Keratinocyte (primary cell): ENCODE measurements around the gene FOXP4. TPM values are rescaled to one million over a fixed set of nuclear protein-coding genes. Genes with fewer than 3 reads are reported as not detected.
A peak's percentile ranks its signal among the peaks of the same experiment; 100 is the strongest.

Source experiments
- DNase-seq: peaks from one replicate; pipeline ENCODE4 v3.0.0-alpha.2; 2011; ENCODE audit warnings: low read depth, missing footprints, low spot score
- FAIRE-seq: peaks from 2 replicates; lab custom pipeline; 2011; peaks lifted over from hg19 to GRCh38; lab: Jason Lieb, UNC
- H2AFZ ChIP-seq: 2 replicates; pipeline ENCODE4 v1.6.0; 2012; ENCODE audit warnings: low read length, control low read depth, inconsistent platforms; ENCODE audit not compliant: control insufficient read depth
- H3K27ac ChIP-seq: 2 replicates; pipeline ENCODE4 v1.5.1; 2011; ENCODE audit warnings: low read length; ENCODE audit not compliant: control insufficient read depth, insufficient read depth
- H3K27me3 ChIP-seq: 3 replicates; pipeline ENCODE4 v1.6.0; 2011; ENCODE audit warnings: low read length; ENCODE audit not compliant: control insufficient read depth, insufficient read depth; ENCODE audit errors: extremely low read depth
- H3K36me3 ChIP-seq, 2 experiments: 2 replicates in 1 of 2; 3 replicates in 1 of 2; pipeline ENCODE4 v1.5.1; 2011; ENCODE audit warnings: low read length in 2 of 2, mild to moderate bottlenecking in 1 of 2; ENCODE audit not compliant: control insufficient read depth in 2 of 2, insufficient read depth in 2 of 2; ENCODE audit errors: extremely low read depth in 1 of 2
- H3K4me1 ChIP-seq: 3 replicates; pipeline ENCODE4 v1.5.1; 2011; ENCODE audit warnings: low read length; ENCODE audit not compliant: control insufficient read depth, insufficient read depth; ENCODE audit errors: extremely low read depth
- H3K4me2 ChIP-seq: 3 replicates; pipeline ENCODE4 v1.6.0; 2011; ENCODE audit warnings: low read depth, low read length; ENCODE audit not compliant: control insufficient read depth, insufficient read depth; ENCODE audit errors: extremely low read depth
- H3K4me3 ChIP-seq, 3 experiments: fragments of 200-600 bp in 1 of 3; sonication (generic) in 1 of 3; 2 replicates in 2 of 3; 3 replicates in 1 of 3; pipeline ENCODE4 v1.5.1; 2011 to 2016; ENCODE audit warnings: low read length in 3 of 3, mild to moderate bottlenecking in 3 of 3, control low read depth in 2 of 3, inconsistent platforms in 1 of 3, low read depth in 1 of 3, mixed read lengths in 1 of 3, mixed run types in 1 of 3, moderate library complexity in 1 of 3; ENCODE audit not compliant: control insufficient read depth in 2 of 3, insufficient read depth in 2 of 3; ENCODE audit errors: extremely low read depth in 1 of 3
- H3K79me2 ChIP-seq: 2 replicates; pipeline ENCODE4 v1.6.0; 2012; ENCODE audit warnings: low read length; ENCODE audit not compliant: control insufficient read depth, insufficient read depth
- H3K9ac ChIP-seq: 3 replicates; pipeline ENCODE4 v1.6.0; 2011; ENCODE audit warnings: low read length; ENCODE audit not compliant: control insufficient read depth, insufficient read depth; ENCODE audit errors: extremely low read depth
- H3K9me1 ChIP-seq: 3 replicates; pipeline ENCODE4 v1.6.0; 2011; ENCODE audit warnings: low read length; ENCODE audit not compliant: control insufficient read depth, insufficient read depth; ENCODE audit errors: extremely low read depth
- H3K9me3 ChIP-seq: 2 replicates; pipeline ENCODE4 v1.5.1; 2012; ENCODE audit warnings: low read depth, low read length; ENCODE audit not compliant: control insufficient read depth
- H4K20me1 ChIP-seq: 3 replicates; pipeline ENCODE4 v1.6.0; 2011; ENCODE audit warnings: low read length; ENCODE audit not compliant: control insufficient read depth, insufficient read depth; ENCODE audit errors: extremely low read depth
- EZH2 ChIP-seq: IDR thresholded peaks from one replicate; pipeline ENCODE4 v1.6.1; 2012; ENCODE audit warnings: inconsistent platforms, mild to moderate bottlenecking, low read length, moderate library complexity
- dilution Hi-C: fragments of 300-500 bp; cut with MboI; formaldehyde crosslinking; loops from one replicate; pipeline ENCODE4 v1.7.0; 2020; ENCODE audit warnings: low sequenced_read_pairs; ENCODE audit not compliant: extremely low pct_ligation_motif_present
- polyA plus RNA-seq, 5 experiments: library from polyadenylated mRNA; depleted of rRNA in 3 of 5; stranded (reverse) in 3 of 5; stranded (forward) in 1 of 5; unstranded in 1 of 5; fragments of >200 nt; gene quantifications; 1 replicate in 1 of 5; 2 replicates in 3 of 5; 3 replicates in 1 of 5; pipeline versions ENCODE4 v1.2.1 to v1.2.3, GENCODE V29; 2011 to 2012; ENCODE audit warnings: missing spikeins in 2 of 5, low read depth in 1 of 5, low replicate concordance in 1 of 5
- TF ChIP-seq, protein P1 (sequence below), 3 experiments: IDR thresholded peaks in 1 of 3; conservative IDR thresholded peaks in 1 of 3; optimal IDR thresholded peaks in 1 of 3; 2 replicates in 2 of 3; 3 replicates in 1 of 3; pipeline versions ENCODE3 to v1.5.1; 2011; ENCODE audit warnings: low read length in 3 of 3, mild to moderate bottlenecking in 3 of 3, moderate library complexity in 2 of 3, control low read depth in 1 of 3, inconsistent platforms in 1 of 3; ENCODE audit not compliant: insufficient read depth in 2 of 3; ENCODE audit errors: extremely low read depth in 1 of 3

The FOXP4 gene
- polyA plus RNA-seq, 1 donor (not counting 4 experiments of a cell fraction or from before 2014, with no cell fraction given), result 1.1 TPM

DNA sequence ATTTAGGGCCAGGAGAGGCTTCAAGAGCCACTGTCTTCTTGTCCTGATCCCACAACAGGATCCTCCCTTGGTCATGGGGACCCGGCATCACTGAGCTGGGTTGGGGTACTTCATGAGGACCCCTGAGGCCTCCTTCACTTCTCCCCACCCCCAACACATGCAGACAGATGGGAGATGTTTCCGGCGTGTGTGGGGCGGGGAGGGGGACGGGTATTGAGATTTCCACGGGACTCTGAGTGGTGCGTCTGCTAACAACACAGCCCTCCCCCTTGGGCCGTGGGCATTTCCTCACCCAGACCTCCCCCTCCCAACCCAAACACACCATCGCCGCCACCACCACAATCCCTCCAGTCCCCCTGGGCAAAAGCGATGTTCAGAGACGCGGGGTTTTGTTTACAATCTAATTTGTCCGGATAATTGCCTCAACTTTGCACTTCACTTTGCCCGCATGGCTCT lies 906 bp upstream of the FOXP4 start:
- peak overlapping the region; percentile 92 for H3K4me2 ChIP-seq
- H4K20me1 ChIP-seq, result peaks cover 9% of the 10 kb centered on the region
- H3K36me3 ChIP-seq, result peaks cover 0 to 1% of the 10 kb centered on the region in 2 experiments
- peak overlapping the region; percentile 67 to 88 (median 81) for H3K4me3 ChIP-seq
- FAIRE-seq (no peak), DNase-seq (no peak)
- H3K9me3 ChIP-seq, result no peaks in the 10 kb centered on the region
- H3K79me2 ChIP-seq, result peaks cover 17% of the 10 kb centered on the region
- H3K9me1 ChIP-seq, result no peaks in the 10 kb centered on the region
- TF ChIP-seq, protein P1, sequence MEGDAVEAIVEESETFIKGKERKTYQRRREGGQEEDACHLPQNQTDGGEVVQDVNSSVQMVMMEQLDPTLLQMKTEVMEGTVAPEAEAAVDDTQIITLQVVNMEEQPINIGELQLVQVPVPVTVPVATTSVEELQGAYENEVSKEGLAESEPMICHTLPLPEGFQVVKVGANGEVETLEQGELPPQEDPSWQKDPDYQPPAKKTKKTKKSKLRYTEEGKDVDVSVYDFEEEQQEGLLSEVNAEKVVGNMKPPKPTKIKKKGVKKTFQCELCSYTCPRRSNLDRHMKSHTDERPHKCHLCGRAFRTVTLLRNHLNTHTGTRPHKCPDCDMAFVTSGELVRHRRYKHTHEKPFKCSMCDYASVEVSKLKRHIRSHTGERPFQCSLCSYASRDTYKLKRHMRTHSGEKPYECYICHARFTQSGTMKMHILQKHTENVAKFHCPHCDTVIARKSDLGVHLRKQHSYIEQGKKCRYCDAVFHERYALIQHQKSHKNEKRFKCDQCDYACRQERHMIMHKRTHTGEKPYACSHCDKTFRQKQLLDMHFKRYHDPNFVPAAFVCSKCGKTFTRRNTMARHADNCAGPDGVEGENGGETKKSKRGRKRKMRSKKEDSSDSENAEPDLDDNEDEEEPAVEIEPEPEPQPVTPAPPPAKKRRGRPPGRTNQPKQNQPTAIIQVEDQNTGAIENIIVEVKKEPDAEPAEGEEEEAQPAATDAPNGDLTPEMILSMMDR (optimal IDR thresholded peaks at IDR 0.05 in 1 of 3, IDR thresholded peaks at IDR 0.05 in 1 of 3, conservative IDR thresholded peaks at IDR 0.05 in 1 of 3; ENCODE audit: extremely low read depth in 1 of 3, insufficient read depth in 2 of 3, low read length in 3 of 3), result no peak
- no peak for TF ChIP-seq EZH2
- dilution Hi-C loops, result no loop called here
- peak overlapping the region; percentile 93 for H2AFZ ChIP-seq
- H3K27me3 ChIP-seq, result no peaks in the 10 kb centered on the region
- peaks cover 15% of the 10 kb centered on the region for H3K4me1 ChIP-seq
- peak overlapping the region; percentile 56 for H3K27ac ChIP-seq
- H3K9ac ChIP-seq, result peak overlapping the region; percentile 80

DNA sequence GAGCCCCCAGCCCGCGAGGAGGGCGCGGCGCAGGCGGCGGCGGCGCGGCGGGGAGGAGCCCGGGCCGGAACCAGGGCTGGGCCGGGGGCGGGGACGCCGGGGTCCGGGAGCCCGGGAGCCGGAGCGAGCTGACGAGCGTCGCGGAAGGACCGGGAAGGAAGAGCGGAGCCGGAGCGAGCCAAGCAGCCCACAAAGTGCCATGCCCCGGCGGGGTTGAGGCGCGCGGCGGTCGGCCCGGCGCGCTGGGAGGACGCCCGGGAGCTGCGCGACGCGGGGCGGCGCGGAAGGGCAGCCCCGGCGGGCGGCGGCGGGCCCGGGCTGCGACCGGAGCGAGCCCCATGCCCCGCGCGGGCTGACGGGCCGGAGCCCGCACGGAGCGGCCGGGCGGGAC lies 289 bp downstream of the FOXP4 start:
- no peak overlapping the region for H3K27ac ChIP-seq
- FAIRE-seq, result no peak
- peaks cover 26% of the 10 kb centered on the region for H3K79me2 ChIP-seq
- H4K20me1 ChIP-seq, result peaks cover 9% of the 10 kb centered on the region
- dilution Hi-C loops, result no loop called here
- peaks cover 19% of the 10 kb centered on the region for H3K4me1 ChIP-seq
- H3K36me3 ChIP-seq, result peaks cover 0 to 6% of the 10 kb centered on the region in 2 experiments
- no peaks in the 10 kb centered on the region for H3K9me1 ChIP-seq
- DNase-seq, result no peak
- H2AFZ ChIP-seq, result no peak overlapping the region
- no peak for TF ChIP-seq EZH2
- TF ChIP-seq, protein P1 (optimal IDR thresholded peaks at IDR 0.05 in 1 of 3, IDR thresholded peaks at IDR 0.05 in 1 of 3, conservative IDR thresholded peaks at IDR 0.05 in 1 of 3; ENCODE audit: extremely low read depth in 1 of 3, insufficient read depth in 2 of 3, low read length in 3 of 3), result no peak
- H3K4me2 ChIP-seq, result no peak overlapping the region
- peak overlapping the region; percentile 38 to 88 (median 67) for H3K4me3 ChIP-seq
- H3K9me3 ChIP-seq, result no peaks in the 10 kb centered on the region
- H3K9ac ChIP-seq, result peak overlapping the region; percentile 37
- H3K27me3 ChIP-seq, result no peaks in the 10 kb centered on the region
